Measurements from ENCODE around the gene MS4A12. TPM values are rescaled to one million over a fixed set of nuclear protein-coding genes. Genes with fewer than 3 reads are reported as not detected.

MS4A12 gene
- total RNA-seq (2014; rRNA removed; shearing (Covaris generic)), result not detected in 2 replicates

GRCh38 chr11:60492488-60493009 is at the start of gene MS4A12:
MS4A12 (plus strand) TSS chr11:60492778; CDS start chr11:60497319, 4,541 bp downstream.

GRCh38 chr11:60455531-60456042 is 37.0 kb upstream of the MS4A12 start, which contains the start of gene MS4A1:
MS4A1 (plus strand) TSS chr11:60455847; CDS start chr11:60462375, 6,528 bp downstream.

GRCh38 chr11:60515144-60515855 is 22.7 kb downstream of the MS4A12 start, which contains the start of gene MS4A13:
MS4A13 (plus strand) TSS chr11:60515392; CDS start chr11:60518084, 2,692 bp downstream.

Other genes starting within 250 kb of the MS4A12 start
- not detected in 2 replicates for gene MS4A4E, start 249.6 kb upstream of the MS4A12 start, total RNA-seq (2014; rRNA removed; shearing (Covaris generic))
- gene MS4A4A, start 212.1 kb upstream of the MS4A12 start, total RNA-seq (2014; rRNA removed; shearing (Covaris generic)), result not detected in 2 replicates
- not detected in 2 replicates for gene MS4A6E, start 165.5 kb upstream of the MS4A12 start, total RNA-seq (2014; rRNA removed; shearing (Covaris generic))
- gene MS4A7, start 114.2 kb upstream of the MS4A12 start, total RNA-seq (2014; rRNA removed; shearing (Covaris generic)), result not detected in 2 replicates
- not detected in 2 replicates for gene MS4A14, start 96.3 kb upstream of the MS4A12 start, total RNA-seq (2014; rRNA removed; shearing (Covaris generic))
- not detected in 2 replicates for gene MS4A5, start 63.2 kb upstream of the MS4A12 start, total RNA-seq (2014; rRNA removed; shearing (Covaris generic))
- gene MS4A1, start 36.9 kb upstream of the MS4A12 start, total RNA-seq (2014; rRNA removed; shearing (Covaris generic)), result not detected in 2 replicates
- gene MS4A13, start 22.6 kb downstream of the MS4A12 start, total RNA-seq (2014; rRNA removed; shearing (Covaris generic)), result 0.13 and 0.30 TPM in 2 replicates
- not detected in 2 replicates for gene MS4A8, start 206.8 kb downstream of the MS4A12 start, total RNA-seq (2014; rRNA removed; shearing (Covaris generic))
- not detected in 2 replicates for gene MS4A18, start 231.9 kb downstream of the MS4A12 start, total RNA-seq (2014; rRNA removed; shearing (Covaris generic))